Cardiac muscle cell (in vitro differentiated cells and primary cell): ENCODE results near the gene EDC4. TPM values are rescaled to one million over a fixed set of nuclear protein-coding genes. Genes with fewer than 3 reads are reported as not detected.

Source experiments
- DNase-seq, 2 donors: peaks; one replicate each; pipeline versions ENCODE4 v3.0.0 to v3.0.0-alpha.2; 2010 to 2017; ENCODE audit warnings: low read depth in 1 of 2, low spot score in 1 of 2
- H3K27ac ChIP-seq: fragments of 200-600 bp; sonication (generic); 2 replicates; pipeline ENCODE4 v1.5.1; 2016
- H3K27me3 ChIP-seq: fragments of 200-600 bp; sonication (generic); 2 replicates; pipeline ENCODE4 v1.6.0; 2016; ENCODE audit warnings: control low read depth
- H3K36me3 ChIP-seq: fragments of 200-600 bp; sonication (generic); 2 replicates; pipeline ENCODE4 v1.5.1; 2016; ENCODE audit warnings: control low read depth
- H3K4me1 ChIP-seq: fragments of 200-600 bp; sonication (generic); 2 replicates; pipeline ENCODE4 v1.8.1; 2017; ENCODE audit warnings: low read depth, mild to moderate bottlenecking, mixed run types
- H3K4me3 ChIP-seq: fragments of 200-600 bp; sonication (generic); 2 replicates; pipeline ENCODE4 v1.5.1; 2016; ENCODE audit warnings: mild to moderate bottlenecking
- H3K9me3 ChIP-seq: fragments of 200-600 bp; sonication (generic); 2 replicates; pipeline ENCODE4 v1.5.1; 2017; ENCODE audit warnings: low read depth, mild to moderate bottlenecking, control low read depth
- CTCF ChIP-seq: IDR thresholded peaks from 2 replicates; pipeline ENCODE4 v1.5.1; 2012; ENCODE audit warnings: low read depth, mild to moderate bottlenecking, low read length
- polyA plus RNA-seq: library from polyadenylated mRNA; unstranded; fragments of >200 nt; fragmentation: Nextera tagmentation; extraction: Ambion mirVana; gene quantifications from 2 replicates; pipeline ENCODE4 v1.2.1, GENCODE V29; 2016
- total RNA-seq: library from RNA; depleted of rRNA; stranded (reverse); fragments of >200 nt; gene quantifications from 2 replicates; pipeline ENCODE4 v1.2.3, GENCODE V29; 2016

Gene EDC4
- total and polyA plus RNA-seq, 2 experiments from 2014 or later = 87.8 to 95.7 TPM

- no peaks in the 10 kb centered on the region for H3K27me3 ChIP-seq
- H3K9me3 ChIP-seq = no peaks in the 10 kb centered on the region
- peaks cover 23% of the 10 kb centered on the region for H3K4me1 ChIP-seq
- H3K4me3 ChIP-seq = no peak overlapping the region
- TF ChIP-seq CTCF = no peak
- H3K36me3 ChIP-seq = no peaks in the 10 kb centered on the region
- DNase-seq = no peak
- peak overlapping the region; percentile 32 for H3K27ac ChIP-seq
Measured at GRCh38 chr16:67917140-67917851, 44.4 kb downstream of the EDC4 start.

- H3K27me3 ChIP-seq = no peaks in the 10 kb centered on the region
- H3K27ac ChIP-seq = peak overlapping the region; percentile 32
- H3K4me1 ChIP-seq = peaks cover 29% of the 10 kb centered on the region
- no peak overlapping the region for H3K4me3 ChIP-seq
- no peaks in the 10 kb centered on the region for H3K36me3 ChIP-seq
- no peaks in the 10 kb centered on the region for H3K9me3 ChIP-seq
- no peak for TF ChIP-seq CTCF
- no peak for DNase-seq
Measured at GRCh38 chr16:67917852-67918236, 45.0 kb downstream of the EDC4 start.

- no peaks in the 10 kb centered on the region for H3K27me3 ChIP-seq
- H3K4me1 ChIP-seq = peaks cover 45% of the 10 kb centered on the region
- H3K36me3 ChIP-seq = no peaks in the 10 kb centered on the region
Measured at GRCh38 chr16:67919622-67920221, 46.9 kb downstream of the EDC4 start.

GRCh38 chr16:67922221-67922620 is 49.4 kb downstream of the EDC4 start:
- H3K36me3 ChIP-seq = no peaks in the 10 kb centered on the region
- no peaks in the 10 kb centered on the region for H3K9me3 ChIP-seq
- H3K4me1 ChIP-seq = peaks cover 43% of the 10 kb centered on the region
- no peak for DNase-seq
- no peak for TF ChIP-seq CTCF
- no peaks in the 10 kb centered on the region for H3K27me3 ChIP-seq
- no peak overlapping the region for H3K4me3 ChIP-seq
- no peak overlapping the region for H3K27ac ChIP-seq

More at GRCh38 chr16:67919622-67920221, 46.9 kb downstream of the EDC4 start:
- no peak for TF ChIP-seq CTCF
- no peak for DNase-seq
- H3K27ac ChIP-seq = no peak overlapping the region
- no peak overlapping the region for H3K4me3 ChIP-seq
- no peaks in the 10 kb centered on the region for H3K9me3 ChIP-seq

GRCh38 chr16:67922740-67923139 is 49.9 kb downstream of the EDC4 start:
- Histone ChIP-seq H3K4me3 (no peak overlapping the region), H3K4me1 (peaks cover 38% of the 10 kb centered on the region), H3K27me3 (no peaks in the 10 kb centered on the region), H3K27ac (no peak overlapping the region), H3K36me3 (peaks cover 4% of the 10 kb centered on the region), H3K9me3 (no peaks in the 10 kb centered on the region)
- TF ChIP-seq CTCF = no peak
- DNase-seq = no peak
